MG63 (cell line): Measurements from ENCODE around the gene CCNY. TPM values are rescaled to one million over a fixed set of nuclear protein-coding genes. Genes with fewer than 3 reads are reported as not detected.

Experiments
- DNase-seq: peaks from one replicate; pipeline ENCODE4 v3.0.0-alpha.2; 2020
- H3K27me3 ChIP-seq: fragments of 250-450 bp; sonication (Bioruptor Pico); 2 replicates; pipeline ENCODE4 v1.5.1; 2020; ENCODE audit warnings: mild to moderate bottlenecking, moderate library complexity
- H3K36me3 ChIP-seq: fragments of 250-450 bp; sonication (Bioruptor Pico); 2 replicates; pipeline ENCODE4 v1.5.1; 2020; ENCODE audit warnings: mild to moderate bottlenecking, moderate library complexity
- H3K4me3 ChIP-seq: fragments of 250-450 bp; sonication (Bioruptor Pico); 2 replicates; pipeline ENCODE4 v1.5.1; 2020; ENCODE audit warnings: mild to moderate bottlenecking, moderate library complexity
- H3K9me3 ChIP-seq: fragments of 250-450 bp; sonication (Bioruptor Pico); 2 replicates; pipeline ENCODE4 v1.5.1; 2020; ENCODE audit warnings: mild to moderate bottlenecking, moderate library complexity
- total RNA-seq: library from RNA; depleted of rRNA; stranded (reverse); fragments of >200 nt; shearing (Covaris generic); gene quantifications from 2 replicates; pipeline ENCODE4 v1.2.3, GENCODE V29; 2014; ENCODE audit warnings: low replicate concordance

The CCNY gene
- total RNA-seq, 1 experiment from 2014 or later, result 47.2 TPM

GRCh38 chr10:35545079-35545657 is 208.9 kb downstream of the CCNY start:
- no peak for DNase-seq
- no peaks in the 10 kb centered on the region for H3K27me3 ChIP-seq
- peaks cover 4% of the 10 kb centered on the region for H3K36me3 ChIP-seq

GRCh38 chr10:35545878-35546590 is 209.7 kb downstream of the CCNY start:
- no peak for DNase-seq
- Histone ChIP-seq H3K9me3 (no peaks in the 10 kb centered on the region), H3K36me3 (peaks cover 4% of the 10 kb centered on the region), H3K27me3 (no peaks in the 10 kb centered on the region), H3K4me3 (no peak overlapping the region)

More at GRCh38 chr10:35545079-35545657, 208.9 kb downstream of the CCNY start:
- no peak overlapping the region for H3K4me3 ChIP-seq
- no peaks in the 10 kb centered on the region for H3K9me3 ChIP-seq

- no peaks in the 10 kb centered on the region for H3K27me3 ChIP-seq
- DNase-seq, result no peak
Measured at GRCh38 chr10:35546824-35547225, 210.5 kb downstream of the CCNY start.

GRCh38 chr10:35552650-35553342 is 216.5 kb downstream of the CCNY start:
- no peak for DNase-seq
- Histone ChIP-seq H3K27me3 (no peaks in the 10 kb centered on the region), H3K4me3 (no peak overlapping the region), H3K36me3 (peaks cover 4% of the 10 kb centered on the region; the same call in 1 of the 2 replicates), H3K9me3 (no peaks in the 10 kb centered on the region)

More at GRCh38 chr10:35546824-35547225, 210.5 kb downstream of the CCNY start:
- H3K4me3 ChIP-seq, result no peak overlapping the region
- peaks cover 4% of the 10 kb centered on the region for H3K36me3 ChIP-seq
- H3K9me3 ChIP-seq, result no peaks in the 10 kb centered on the region

GRCh38 chr10:35554036-35554435 is 217.7 kb downstream of the CCNY start:
- no peaks in the 10 kb centered on the region for H3K9me3 ChIP-seq
- DNase-seq, result no peak
- H3K4me3 ChIP-seq, result no peak overlapping the region
- peaks cover 4% of the 10 kb centered on the region; the same call in 1 of the 2 replicates for H3K36me3 ChIP-seq
- H3K27me3 ChIP-seq, result no peaks in the 10 kb centered on the region

GRCh38 chr10:35554461-35555056 is 218.2 kb downstream of the CCNY start:
- no peak for DNase-seq
- Histone ChIP-seq H3K27me3 (no peaks in the 10 kb centered on the region), H3K9me3 (no peaks in the 10 kb centered on the region), H3K4me3 (no peak overlapping the region), H3K36me3 (peaks cover 4% of the 10 kb centered on the region; the same call in 1 of the 2 replicates)

GRCh38 chr10:35555962-35556930 is 219.9 kb downstream of the CCNY start:
- peak; percentile 14 for DNase-seq
- Histone ChIP-seq H3K9me3 (no peaks in the 10 kb centered on the region), H3K4me3 (no peak overlapping the region), H3K36me3 (peaks cover 4% of the 10 kb centered on the region; the same call in 1 of the 2 replicates), H3K27me3 (no peaks in the 10 kb centered on the region)

- no peaks in the 10 kb centered on the region for H3K27me3 ChIP-seq
- H3K9me3 ChIP-seq, result no peaks in the 10 kb centered on the region
- H3K4me3 ChIP-seq, result no peak overlapping the region
- no peak for DNase-seq
- H3K36me3 ChIP-seq, result peaks cover 4% of the 10 kb centered on the region; the same call in 1 of the 2 replicates
Measured at GRCh38 chr10:35558276-35558675, 222.0 kb downstream of the CCNY start.

- peaks cover 4% of the 10 kb centered on the region; the same call in 1 of the 2 replicates for H3K36me3 ChIP-seq
- no peaks in the 10 kb centered on the region for H3K27me3 ChIP-seq
- H3K4me3 ChIP-seq, result no peak overlapping the region
- H3K9me3 ChIP-seq, result no peaks in the 10 kb centered on the region
- no peak for DNase-seq
Measured at GRCh38 chr10:35559416-35559815, 223.1 kb downstream of the CCNY start.

- peaks cover 9% of the 10 kb centered on the region for H3K36me3 ChIP-seq
- no peak for DNase-seq
Measured at GRCh38 chr10:35561715-35562114, 225.4 kb downstream of the CCNY start.

GRCh38 chr10:35562427-35562826 is 226.1 kb downstream of the CCNY start:
- DNase-seq, result no peak
- Histone ChIP-seq H3K9me3 (no peaks in the 10 kb centered on the region), H3K4me3 (no peak overlapping the region), H3K36me3 (peaks cover 5% of the 10 kb centered on the region), H3K27me3 (no peaks in the 10 kb centered on the region)

More at GRCh38 chr10:35561715-35562114, 225.4 kb downstream of the CCNY start:
- Histone ChIP-seq H3K9me3 (no peaks in the 10 kb centered on the region), H3K27me3 (no peaks in the 10 kb centered on the region), H3K4me3 (no peak overlapping the region)

- Histone ChIP-seq H3K27me3 (no peaks in the 10 kb centered on the region), H3K9me3 (no peaks in the 10 kb centered on the region), H3K36me3 (peaks cover 7% of the 10 kb centered on the region), H3K4me3 (no peak overlapping the region)
- peak; percentile 56 for DNase-seq
Measured at GRCh38 chr10:35563261-35563891, 227.1 kb downstream of the CCNY start.

- Histone ChIP-seq H3K4me3 (no peak overlapping the region), H3K36me3 (peaks cover 9% of the 10 kb centered on the region), H3K27me3 (no peaks in the 10 kb centered on the region), H3K9me3 (no peaks in the 10 kb centered on the region)
- peak; percentile 70 for DNase-seq
Measured at GRCh38 chr10:35564341-35564968, 228.1 kb downstream of the CCNY start.

GRCh38 chr10:35565602-35566081 is 229.3 kb downstream of the CCNY start:
- DNase-seq, result peak; percentile 91
- no peaks in the 10 kb centered on the region for H3K27me3 ChIP-seq
- H3K4me3 ChIP-seq, result no peak overlapping the region
- no peaks in the 10 kb centered on the region for H3K9me3 ChIP-seq
- peaks cover 13% of the 10 kb centered on the region for H3K36me3 ChIP-seq

- H3K9me3 ChIP-seq, result no peaks in the 10 kb centered on the region
- peaks cover 13% of the 10 kb centered on the region for H3K36me3 ChIP-seq
- H3K27me3 ChIP-seq, result no peaks in the 10 kb centered on the region
- DNase-seq, result no peak
- no peak overlapping the region for H3K4me3 ChIP-seq
Measured at GRCh38 chr10:35567951-35568350, 231.6 kb downstream of the CCNY start.
